K562 (cell line): ENCODE data around the gene APOC4. TPM values are rescaled to one million over a fixed set of nuclear protein-coding genes. Genes with fewer than 3 reads are reported as not detected.

Experiments used
- CREB5 ChIP-seq: fragments of 250-450 bp; sonication (Bioruptor Pico); IDR thresholded peaks from 2 replicates; pipeline ENCODE4 v1.5.0; 2020; ENCODE audit warnings: mild to moderate bottlenecking
- ESRRA ChIP-seq: fragments of 450-650 bp; IDR thresholded peaks from 2 replicates; pipeline ENCODE4 v1.6.1; 2014; ENCODE audit warnings: low read depth, mild to moderate bottlenecking, moderate library complexity, borderline replicate concordance
- MYBL2 ChIP-seq, 2 experiments: fragments of 450-650 bp in 1 of 2; sonication (generic) in 1 of 2; formaldehyde crosslinking in 1 of 2; IDR thresholded peaks; 2 replicates each; pipeline versions ENCODE4 v1.6.1 to v1.8.1; 2017 to 2022; ENCODE audit warnings: borderline replicate concordance in 1 of 2, inconsistent platforms in 1 of 2, low read depth in 1 of 2, mild to moderate bottlenecking in 1 of 2, missing genetic modification reagents in 1 of 2, moderate library complexity in 1 of 2
- NR1H2 ChIP-seq: sonication (generic); formaldehyde crosslinking; IDR thresholded peaks from 2 replicates; pipeline ENCODE4 v1.4.0; 2020; ENCODE audit warnings: mild to moderate bottlenecking, missing genetic modification reagents
- PRPF4 ChIP-seq: fragments of 200-400 bp; formaldehyde crosslinking; IDR thresholded peaks from one replicate; pipeline ENCODE4 v1.6.1; 2017; ENCODE audit warnings: low read length, low read depth, mild to moderate bottlenecking; ENCODE audit not compliant: insufficient read depth, poor library complexity, severe bottlenecking
- SMARCC2 ChIP-seq: fragments of 450-650 bp; IDR thresholded peaks from 2 replicates; pipeline ENCODE4 v1.6.1; 2017; ENCODE audit warnings: antibody characterized with exemption, moderate library complexity, mild to moderate bottlenecking, low read depth
- THRB ChIP-seq: fragments of 450-650 bp; formaldehyde crosslinking; conservative IDR thresholded peaks from 2 replicates; pipeline ENCODE4 v1.4.0; 2022; ENCODE audit warnings: mild to moderate bottlenecking, missing genetic modification characterization
- ZC3H8 ChIP-seq: fragments of 450-650 bp; IDR thresholded peaks from 2 replicates; pipeline ENCODE4 v1.6.1; 2017
- ZNF232 ChIP-seq: sonication (generic); formaldehyde crosslinking; IDR thresholded peaks from 2 replicates; pipeline ENCODE4 v1.8.0; 2022; ENCODE audit warnings: mild to moderate bottlenecking, missing genetic modification reagents
- polyA plus RNA-seq, 8 experiments: library from polyadenylated mRNA; depleted of rRNA in 4 of 8; stranded (reverse) in 5 of 8; unstranded in 3 of 8; fragments of >200 nt; fragmentation: Nextera tagmentation in 2 of 8; fragmentation: Illumina TruSeq in 1 of 8; extraction: Ambion mirVana in 2 of 8; extraction: Trizol in 1 of 8; gene quantifications; 2 replicates each; pipeline versions ENCODE4 v1.2.1 to v1.2.3, GENCODE V29; 2011 to 2014; ENCODE audit warnings: inconsistent platforms in 1 of 8, missing spikeins in 1 of 8
- total RNA-seq, 7 experiments: library from RNA; depleted of rRNA in 6 of 7; stranded (reverse); fragments of >200 nt in 6 of 7; fragmentation: Illumina TruSeq in 2 of 7; extraction: Trizol in 2 of 7; gene quantifications; 2 replicates each; pipeline versions ENCODE4 v1.2.1 to v1.2.3, GENCODE V29; 2011 to 2021; ENCODE audit warnings: low replicate concordance in 1 of 7
- TF ChIP-seq, protein P1 (sequence below): fragments of 450-650 bp; formaldehyde crosslinking; IDR thresholded peaks from 2 replicates; pipeline ENCODE4 v1.4.0; 2020; ENCODE audit warnings: mild to moderate bottlenecking
- TF ChIP-seq, protein P2 (sequence below): fragments of 450-650 bp; IDR thresholded peaks from 2 replicates; pipeline ENCODE4 v1.6.1; 2017; ENCODE audit warnings: antibody characterized with exemption
- TF ChIP-seq, protein P3 (sequence below), 3 experiments: IDR thresholded peaks in 2 of 3; conservative IDR thresholded peaks in 1 of 3; 2 replicates each; pipeline ENCODE4 v1.5.1; 2011 to 2012; ENCODE audit warnings: low read length in 3 of 3, mild to moderate bottlenecking in 3 of 3, control low read depth in 2 of 3, improper control_type of control experiment in 1 of 3, inconsistent platforms in 1 of 3, low read depth in 1 of 3, mixed read lengths in 1 of 3, moderate library complexity in 1 of 3; ENCODE audit not compliant: insufficient read depth in 2 of 3
- TF ChIP-seq, protein P4 (sequence below): fragments of 450-650 bp; formaldehyde crosslinking; IDR thresholded peaks from 2 replicates; pipeline ENCODE4 v1.4.0; 2020; ENCODE audit warnings: mild to moderate bottlenecking, moderate library complexity

APOC4 gene
- total and polyA plus RNA-seq, 9 of the 15 experiments (the other 6 are each of a cell fraction or from before 2014, with no cell fraction given), result 0.46 TPM; not detected in 8

GRCh38 chr19:44954649-44955504 is 12.8 kb downstream of the APOC4 start, which contains the start of gene CLPTM1 (continued):
- TF ChIP-seq, protein P1, sequence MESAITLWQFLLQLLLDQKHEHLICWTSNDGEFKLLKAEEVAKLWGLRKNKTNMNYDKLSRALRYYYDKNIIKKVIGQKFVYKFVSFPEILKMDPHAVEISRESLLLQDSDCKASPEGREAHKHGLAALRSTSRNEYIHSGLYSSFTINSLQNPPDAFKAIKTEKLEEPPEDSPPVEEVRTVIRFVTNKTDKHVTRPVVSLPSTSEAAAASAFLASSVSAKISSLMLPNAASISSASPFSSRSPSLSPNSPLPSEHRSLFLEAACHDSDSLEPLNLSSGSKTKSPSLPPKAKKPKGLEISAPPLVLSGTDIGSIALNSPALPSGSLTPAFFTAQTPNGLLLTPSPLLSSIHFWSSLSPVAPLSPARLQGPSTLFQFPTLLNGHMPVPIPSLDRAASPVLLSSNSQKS (CRISPR knock-in tag), result no peak
- TF ChIP-seq SMARCC2, result no peak
- no peak for TF ChIP-seq PRPF4
- TF ChIP-seq, protein P2, sequence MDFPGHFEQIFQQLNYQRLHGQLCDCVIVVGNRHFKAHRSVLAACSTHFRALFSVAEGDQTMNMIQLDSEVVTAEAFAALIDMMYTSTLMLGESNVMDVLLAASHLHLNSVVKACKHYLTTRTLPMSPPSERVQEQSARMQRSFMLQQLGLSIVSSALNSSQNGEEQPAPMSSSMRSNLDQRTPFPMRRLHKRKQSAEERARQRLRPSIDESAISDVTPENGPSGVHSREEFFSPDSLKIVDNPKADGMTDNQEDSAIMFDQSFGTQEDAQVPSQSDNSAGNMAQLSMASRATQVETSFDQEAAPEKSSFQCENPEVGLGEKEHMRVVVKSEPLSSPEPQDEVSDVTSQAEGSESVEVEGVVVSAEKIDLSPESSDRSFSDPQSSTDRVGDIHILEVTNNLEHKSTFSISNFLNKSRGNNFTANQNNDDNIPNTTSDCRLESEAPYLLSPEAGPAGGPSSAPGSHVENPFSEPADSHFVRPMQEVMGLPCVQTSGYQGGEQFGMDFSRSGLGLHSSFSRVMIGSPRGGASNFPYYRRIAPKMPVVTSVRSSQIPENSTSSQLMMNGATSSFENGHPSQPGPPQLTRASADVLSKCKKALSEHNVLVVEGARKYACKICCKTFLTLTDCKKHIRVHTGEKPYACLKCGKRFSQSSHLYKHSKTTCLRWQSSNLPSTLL, result no peak
- TF ChIP-seq MYBL2 (IDR thresholded peaks at IDR 0.05; ENCODE audit: low read depth), result no peak; the same call in 1 of the 2 replicates
- no peak for TF ChIP-seq MYBL2 (CRISPR knock-in tag; IDR thresholded peaks at IDR 0.05; ENCODE audit: borderline replicate concordance)
- TF ChIP-seq, protein P3, sequence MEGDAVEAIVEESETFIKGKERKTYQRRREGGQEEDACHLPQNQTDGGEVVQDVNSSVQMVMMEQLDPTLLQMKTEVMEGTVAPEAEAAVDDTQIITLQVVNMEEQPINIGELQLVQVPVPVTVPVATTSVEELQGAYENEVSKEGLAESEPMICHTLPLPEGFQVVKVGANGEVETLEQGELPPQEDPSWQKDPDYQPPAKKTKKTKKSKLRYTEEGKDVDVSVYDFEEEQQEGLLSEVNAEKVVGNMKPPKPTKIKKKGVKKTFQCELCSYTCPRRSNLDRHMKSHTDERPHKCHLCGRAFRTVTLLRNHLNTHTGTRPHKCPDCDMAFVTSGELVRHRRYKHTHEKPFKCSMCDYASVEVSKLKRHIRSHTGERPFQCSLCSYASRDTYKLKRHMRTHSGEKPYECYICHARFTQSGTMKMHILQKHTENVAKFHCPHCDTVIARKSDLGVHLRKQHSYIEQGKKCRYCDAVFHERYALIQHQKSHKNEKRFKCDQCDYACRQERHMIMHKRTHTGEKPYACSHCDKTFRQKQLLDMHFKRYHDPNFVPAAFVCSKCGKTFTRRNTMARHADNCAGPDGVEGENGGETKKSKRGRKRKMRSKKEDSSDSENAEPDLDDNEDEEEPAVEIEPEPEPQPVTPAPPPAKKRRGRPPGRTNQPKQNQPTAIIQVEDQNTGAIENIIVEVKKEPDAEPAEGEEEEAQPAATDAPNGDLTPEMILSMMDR (IDR thresholded peaks at IDR 0.05 in 2 of 3, conservative IDR thresholded peaks at IDR 0.05 in 1 of 3; ENCODE audit: insufficient read depth in 2 of 3, low read depth in 1 of 3, low read length in 3 of 3), result no peak; a peak in 1 of 6 replicates
- peak; percentile 86; the same call in 1 of the 2 replicates for TF ChIP-seq ZC3H8
- TF ChIP-seq CREB5 (CRISPR knock-in tag), result no peak
- TF ChIP-seq ZNF232 (CRISPR knock-in tag), result no peak
- TF ChIP-seq, protein P4, sequence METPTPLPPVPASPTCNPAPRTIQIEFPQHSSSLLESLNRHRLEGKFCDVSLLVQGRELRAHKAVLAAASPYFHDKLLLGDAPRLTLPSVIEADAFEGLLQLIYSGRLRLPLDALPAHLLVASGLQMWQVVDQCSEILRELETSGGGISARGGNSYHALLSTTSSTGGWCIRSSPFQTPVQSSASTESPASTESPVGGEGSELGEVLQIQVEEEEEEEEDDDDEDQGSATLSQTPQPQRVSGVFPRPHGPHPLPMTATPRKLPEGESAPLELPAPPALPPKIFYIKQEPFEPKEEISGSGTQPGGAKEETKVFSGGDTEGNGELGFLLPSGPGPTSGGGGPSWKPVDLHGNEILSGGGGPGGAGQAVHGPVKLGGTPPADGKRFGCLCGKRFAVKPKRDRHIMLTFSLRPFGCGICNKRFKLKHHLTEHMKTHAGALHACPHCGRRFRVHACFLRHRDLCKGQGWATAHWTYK (CRISPR knock-in tag), result no peak
- no peak for TF ChIP-seq THRB (CRISPR knock-in tag)
- peak; percentile 46; the same call in 1 of the 2 replicates for TF ChIP-seq ESRRA
- peak; percentile 72; the same call in 1 of the 2 replicates for TF ChIP-seq NR1H2 (CRISPR knock-in tag)
